ENCODE data around the gene APOO.

- TF ChIP-seq CTCF (IDR thresholded peaks at IDR 0.05) (no peak), EZH2 (IDR thresholded peaks at IDR 0.05) (no peak), EZH2phosphoT487 (IDR thresholded peaks at IDR 0.05) (no peak)
These were observed 21.9 kb downstream of the APOO start for GRCh38 chrX:23885803-23886202.
